ENCODE measurements around the gene CCP110.

CCP110 gene

GRCh38 chr16:19582050-19582831 lies 58.5 kb downstream of the CCP110 start:
- ChIA-PET POLR2A (ENCODE audit: low non-redundant PET) (no interaction called here), CTCF (interaction anchor here (0.6 kb wide), 1 partner anchor 25 kb away, joined by 4 read pairs; no protein-coding TSS in a partner anchor)
- H3K27ac ChIP-seq, result no peak overlapping the region
- no peak for TF ChIP-seq CTCF (conservative IDR thresholded peaks at IDR 0.05; ENCODE audit: low read depth)
- no peak for DNase-seq (ENCODE audit: low spot score)

- CTCF ChIA-PET, result interaction anchor here (0.5 to 1.3 kb wide), 8 partner anchors 10 to 311 kb away, joined by 3 to 8 read pairs (median 3); no protein-coding TSS in a partner anchor
- TF ChIP-seq CTCF (conservative IDR thresholded peaks at IDR 0.05; ENCODE audit: low read depth), result peak; percentile 92
- POLR2A ChIA-PET (ENCODE audit: low non-redundant PET), result no interaction called here
- peak; percentile 36 for DNase-seq (ENCODE audit: low spot score)
- no peak overlapping the region for H3K27ac ChIP-seq
These were observed 60.0 kb downstream of the CCP110 start for GRCh38 chr16:19583665-19584300.

GRCh38 chr16:19588661-19589060 lies 64.9 kb downstream of the CCP110 start:
- no peak for DNase-seq (ENCODE audit: low spot score)
- no peak overlapping the region for H3K27ac ChIP-seq
- no peak for TF ChIP-seq CTCF (conservative IDR thresholded peaks at IDR 0.05; ENCODE audit: low read depth)
- POLR2A ChIA-PET (ENCODE audit: low non-redundant PET), result no interaction called here
- CTCF ChIA-PET, result no interaction called here

- no peak for TF ChIP-seq CTCF (conservative IDR thresholded peaks at IDR 0.05; ENCODE audit: low read depth)
- ChIA-PET POLR2A (ENCODE audit: low non-redundant PET) (no interaction called here), CTCF (interaction anchor here (0.9 kb wide), 1 partner anchor 295 kb away, joined by 6 read pairs; no protein-coding TSS in a partner anchor)
- DNase-seq (ENCODE audit: low spot score), result no peak
- no peak overlapping the region for H3K27ac ChIP-seq
These were observed 65.4 kb downstream of the CCP110 start for GRCh38 chr16:19589106-19589505.

- H3K27ac ChIP-seq, result no peak overlapping the region
- DNase-seq (ENCODE audit: low spot score), result no peak
- no peak for TF ChIP-seq CTCF (conservative IDR thresholded peaks at IDR 0.05; ENCODE audit: low read depth)
- CTCF ChIA-PET, result interaction anchor here (0.9 to 1.3 kb wide), 2 partner anchors 294 to 794 kb away, joined by 3 to 6 read pairs; no protein-coding TSS in a partner anchor
- POLR2A ChIA-PET (ENCODE audit: low non-redundant PET), result no interaction called here
These were observed 66.1 kb downstream of the CCP110 start for GRCh38 chr16:19589771-19590302.

- ChIA-PET CTCF (interaction anchor here (0.9 to 2.5 kb wide), 2 partner anchors 12 to 284 kb away, joined by 3 to 8 read pairs; no protein-coding TSS in a partner anchor), POLR2A (ENCODE audit: low non-redundant PET) (no interaction called here)
- DNase-seq (ENCODE audit: low spot score), result peak; percentile 67
These were observed 71.5 kb downstream of the CCP110 start for GRCh38 chr16:19595043-19595767.

More at GRCh38 chr16:19595043-19595767, 71.5 kb downstream of the CCP110 start:
- H3K27ac ChIP-seq, result peak overlapping the region; percentile 89
- TF ChIP-seq CTCF (conservative IDR thresholded peaks at IDR 0.05; ENCODE audit: low read depth), result no peak
